Spleen (tissue), 11 donors: ENCODE data around the gene ZDHHC12. TPM values are rescaled to one million over a fixed set of nuclear protein-coding genes. Genes with fewer than 3 reads are reported as not detected.

Source experiments
- DNase-seq: peaks from one replicate; pipeline ENCODE4 v3.0.0-alpha.2; 2020
- H3K27ac ChIP-seq, 8 donors: fragments of 200-600 bp; sonication (generic) in 7 of 8; 1 replicate in 4 of 8; 2 replicates in 4 of 8; pipeline versions ENCODE4 v1.5.0 to v1.8.0; 2016 to 2021; ENCODE audit warnings: inconsistent platforms in 4 of 8, mild to moderate bottlenecking in 4 of 8, moderate library complexity in 1 of 8
- H3K27me3 ChIP-seq, 7 donors: fragments of 200-600 bp; sonication (generic) in 6 of 7; replicated peaks in 1 of 7; 1 replicate in 4 of 7; 2 replicates in 3 of 7; pipeline versions ENCODE4 v1.5.0 to v1.8.0; 2016 to 2021; ENCODE audit warnings: inconsistent platforms in 3 of 7, mild to moderate bottlenecking in 1 of 7
- H3K36me3 ChIP-seq, 6 donors: fragments of 200-600 bp; sonication (generic) in 5 of 6; 1 replicate in 4 of 6; 2 replicates in 2 of 6; pipeline versions ENCODE4 v1.5.0 to v1.8.0; 2016 to 2021; ENCODE audit warnings: inconsistent platforms in 2 of 6
- H3K4me1 ChIP-seq, 6 donors: fragments of 200-600 bp; sonication (generic) in 5 of 6; 1 replicate in 3 of 6; 2 replicates in 3 of 6; pipeline versions ENCODE4 v1.5.0 to v1.8.0; 2016 to 2021; ENCODE audit warnings: inconsistent platforms in 3 of 6
- H3K4me3 ChIP-seq, 8 donors: fragments of 200-600 bp; sonication (generic) in 7 of 8; 1 replicate in 4 of 8; 2 replicates in 4 of 8; pipeline versions ENCODE4 v1.5.0 to v1.8.0; 2016 to 2021; ENCODE audit warnings: inconsistent platforms in 4 of 8, mild to moderate bottlenecking in 4 of 8, moderate library complexity in 2 of 8
- H3K9me3 ChIP-seq, 8 donors: fragments of 200-600 bp; sonication (generic) in 7 of 8; 1 replicate in 4 of 8; 2 replicates in 4 of 8; pipeline versions ENCODE4 v1.5.0 to v1.8.0; 2016 to 2021; ENCODE audit warnings: inconsistent platforms in 4 of 8
- CTCF ChIP-seq, 11 experiments: fragments of 200-600 bp in 7 of 11; fragments of 450-650 bp in 4 of 11; sonication (generic) in 4 of 11; IDR thresholded peaks in 8 of 11; conservative IDR thresholded peaks in 3 of 11; 1 replicate in 7 of 11; 2 replicates in 4 of 11; pipeline versions ENCODE4 v1.4.0 to v1.8.0; 2016 to 2021; ENCODE audit warnings: antibody characterized with exemption in 11 of 11, inconsistent platforms in 4 of 11, mild to moderate bottlenecking in 1 of 11
- POLR2A ChIP-seq, 3 donors: fragments of 450-650 bp; IDR thresholded peaks; one replicate each; pipeline ENCODE4 v1.5.1; 2017; ENCODE audit warnings: antibody characterized with exemption in 3 of 3, mild to moderate bottlenecking in 1 of 3
- POLR2AphosphoS5 ChIP-seq, 3 donors: sonication (generic); formaldehyde crosslinking; IDR thresholded peaks; one replicate each; pipeline ENCODE4 v1.5.1; 2017; ENCODE audit warnings: antibody characterized with exemption in 3 of 3
- WGBS, 5 donors: extraction: QIAGEN DNeasy Blood & Tissue Kit in 3 of 5; methylation state at CpG; one replicate each; pipeline versions ENCODE4 v1.1.5 to v1.1.7; 2013 to 2018; 5-methylcytosine and 5-hydroxymethylcytosine counted together
- intact Hi-C: fragments of 100-400 bp; cut with DNase I; formaldehyde crosslinking; loops from one replicate; pipeline ENCODE4 v1.15.0; 2023; ENCODE audit warnings: low total_unique reads
- polyA plus RNA-seq, 3 donors: library from polyadenylated mRNA; stranded (reverse); fragments of 200-250 nt; gene quantifications; one replicate each; pipeline ENCODE4 v1.2.1, GENCODE V29; 2013
- total RNA-seq, 7 donors: library from RNA; depleted of rRNA in 3 of 7; stranded (reverse); fragments of >200 nt in 3 of 7; fragmentation: NEBNext Ultra II Directional in 4 of 7; extraction: Animal tissue kit (Norgen Biotek cat#: 25700) in 4 of 7; gene quantifications; one replicate each; pipeline versions ENCODE4 v1.1.0 to v1.2.1, GENCODE V29; 2016 to 2021
- donor health status: healthy with polysubstance abuse.
- donor health status: DM: no; HTN: no; CAD: no; lungs with moderate emphysema.
- donor health status: DM: no; HTN: no; CAD: no.
- donor health status: Bipolar disorder and iron deficiency.
- donor health status: healthy.
- donor health status: DM: no; HTN: no; CAD: no.
- donor health status: DM: yes; HTN: yes; CAD: no.

The ZDHHC12 gene
- total and polyA plus RNA-seq, 10 donors = 21.5 to 73.4 (median 36.6) TPM

- WGBS, 5 donors = 68 to 87% (median 78%) methylated on average over 13 of the region's 13 CpGs
- Histone ChIP-seq H3K36me3 (peaks cover 0 to 66% (median 35%) of the 10 kb centered on the region in 6 donors), H3K9me3 (no peaks in the 10 kb centered on the region), H3K27ac (peak overlapping the region in 1 of 8 donors; percentile 18), H3K4me3 (no peak overlapping the region), H3K27me3 (no peaks in the 10 kb centered on the region), H3K4me1 (peaks cover 0 to 59% (median 18%) of the 10 kb centered on the region in 6 donors)
- DNase-seq = no peak
- intact Hi-C loops = no loop called here
- no peak for TF ChIP-seq CTCF (IDR thresholded peaks at IDR 0.05 in 8 of 11, conservative IDR thresholded peaks at IDR 0.05 in 3 of 11)
- TF ChIP-seq POLR2AphosphoS5 (IDR thresholded peaks at IDR 0.05) = no peak
- no peak for TF ChIP-seq POLR2A (IDR thresholded peaks at IDR 0.05)
Observed at GRCh38 chr9:128731093-128731492, 7.2 kb upstream of the ZDHHC12 start.

- H3K4me3 ChIP-seq = no peak overlapping the region
- H3K27ac ChIP-seq = no peak overlapping the region
- no peak for TF ChIP-seq POLR2A (IDR thresholded peaks at IDR 0.05)
- TF ChIP-seq POLR2AphosphoS5 (IDR thresholded peaks at IDR 0.05) = peak in 1 of 3 donors; percentile 39
- no peaks in the 10 kb centered on the region for H3K9me3 ChIP-seq
- intact Hi-C loops = no loop called here
- H3K27me3 ChIP-seq = no peaks in the 10 kb centered on the region
- peaks cover 0 to 54% (median 31%) of the 10 kb centered on the region in 6 donors for H3K36me3 ChIP-seq
- H3K4me1 ChIP-seq = peaks cover 0 to 67% (median 23%) of the 10 kb centered on the region in 6 donors
- 90 to 94% (median 92%) methylated on average over 26 to 27 of the region's 27 CpGs for WGBS, 5 donors
- DNase-seq = no peak
Observed at GRCh38 chr9:128729766-128730517, 6.0 kb upstream of the ZDHHC12 start.

GRCh38 chr9:128729302-128729701 is 5.4 kb upstream of the ZDHHC12 start:
- no peak for TF ChIP-seq CTCF (IDR thresholded peaks at IDR 0.05 in 8 of 11, conservative IDR thresholded peaks at IDR 0.05 in 3 of 11)
- no peak for TF ChIP-seq POLR2A (IDR thresholded peaks at IDR 0.05)
- TF ChIP-seq POLR2AphosphoS5 (IDR thresholded peaks at IDR 0.05) = no peak
- no peak overlapping the region for H3K4me3 ChIP-seq
- peaks cover 0 to 48% (median 26%) of the 10 kb centered on the region in 6 donors for H3K36me3 ChIP-seq
- H3K27ac ChIP-seq = no peak overlapping the region
- H3K9me3 ChIP-seq = no peaks in the 10 kb centered on the region
- peaks cover 4 to 74% (median 29%) of the 10 kb centered on the region in 6 donors for H3K4me1 ChIP-seq
- no peaks in the 10 kb centered on the region for H3K27me3 ChIP-seq
- no peak for DNase-seq
- WGBS, 5 donors = 81 to 92% (median 87%) methylated on average over 5 of the region's 5 CpGs
- intact Hi-C loops = no loop called here

GRCh38 chr9:128728298-128728697 is 4.4 kb upstream of the ZDHHC12 start:
- DNase-seq = no peak
- peaks cover 4 to 81% (median 32%) of the 10 kb centered on the region in 6 donors for H3K4me1 ChIP-seq
- no peaks in the 10 kb centered on the region for H3K9me3 ChIP-seq
- intact Hi-C loops = no loop called here
- peaks cover 0 to 43% (median 25%) of the 10 kb centered on the region in 6 donors for H3K36me3 ChIP-seq
- 72 to 78% (median 74%) methylated on average over 7 of the region's 7 CpGs for WGBS, 5 donors
- no peaks in the 10 kb centered on the region for H3K27me3 ChIP-seq
- no peak overlapping the region for H3K27ac ChIP-seq
- TF ChIP-seq POLR2A (IDR thresholded peaks at IDR 0.05) (no peak), CTCF (IDR thresholded peaks at IDR 0.05 in 8 of 11, conservative IDR thresholded peaks at IDR 0.05 in 3 of 11) (no peak), POLR2AphosphoS5 (IDR thresholded peaks at IDR 0.05) (peak in 2 of 3 donors; percentile 32 to 41)
- no peak overlapping the region for H3K4me3 ChIP-seq
